Measurements from ENCODE around the gene SEMA3D. TPM values are rescaled to one million over a fixed set of nuclear protein-coding genes. Genes with fewer than 3 reads are reported as not detected.

The SEMA3D gene
- total and polyA plus RNA-seq, 9 donors = 0.75 to 6.1 (median 3.0) TPM

GRCh38 chr7:85196696-85197095 lies 9.8 kb upstream of the SEMA3D start:
- no peaks in the 10 kb centered on the region for H3K9me3 ChIP-seq
- intact Hi-C loops (cut with DNase I) = no loop called here

GRCh38 chr7:85191383-85191782 lies 4.5 kb upstream of the SEMA3D start:
- no peak for DNase-seq
- Histone ChIP-seq H3K27me3 (no peaks in the 10 kb centered on the region), H3K9me3 (no peaks in the 10 kb centered on the region), H3K27ac (no peak overlapping the region), H3K36me3 (no peaks in the 10 kb centered on the region), H3K4me1 (ENCODE audit: insufficient read depth) (no peaks in the 10 kb centered on the region), H3K4me3 (no peak overlapping the region)
- WGBS, 3 donors = 5 to 13% (median 7%) methylated on average over 1 of the region's 1 CpG
- TF ChIP-seq POLR2A (IDR thresholded peaks at IDR 0.05) = no peak
- TF ChIP-seq CTCF (IDR thresholded peaks at IDR 0.05) = peak in 1 of 3 donors; percentile 14
- no peak for TF ChIP-seq EP300 (IDR thresholded peaks at IDR 0.05)
- intact Hi-C loops (cut with DNase I) = loop anchor here in 1 of 4 donors (5.0 kb wide), 1 partner anchor 149 kb away; no protein-coding TSS in a partner anchor

More at GRCh38 chr7:85196696-85197095, 9.8 kb upstream of the SEMA3D start:
- H3K27me3 ChIP-seq = no peaks in the 10 kb centered on the region
- no peaks in the 10 kb centered on the region for H3K36me3 ChIP-seq
- H3K4me1 ChIP-seq (ENCODE audit: insufficient read depth) = no peaks in the 10 kb centered on the region
- DNase-seq = no peak
- no peak overlapping the region for H3K4me3 ChIP-seq
- TF ChIP-seq POLR2A (IDR thresholded peaks at IDR 0.05) = no peak
- no peak for TF ChIP-seq EP300 (IDR thresholded peaks at IDR 0.05)
- no peak for TF ChIP-seq CTCF (IDR thresholded peaks at IDR 0.05)
- no peak overlapping the region for H3K27ac ChIP-seq

GRCh38 chr7:85186083-85186520 lies 754 bp downstream of the SEMA3D start:
- peak in 4 of 5 donors; percentile 21 to 54 (median 32) for DNase-seq

GRCh38 chr7:85185424-85186082 lies 1.3 kb downstream of the SEMA3D start:
- H3K27ac ChIP-seq = peak overlapping the region in 1 of 2 donors; percentile 51
- no peaks in the 10 kb centered on the region for H3K9me3 ChIP-seq
- H3K4me1 ChIP-seq (ENCODE audit: insufficient read depth) = peaks cover 1% of the 10 kb centered on the region
- TF ChIP-seq POLR2A (IDR thresholded peaks at IDR 0.05) = no peak
- no peak for TF ChIP-seq CTCF (IDR thresholded peaks at IDR 0.05)
- no peak for TF ChIP-seq EP300 (IDR thresholded peaks at IDR 0.05)
- no peaks in the 10 kb centered on the region for H3K36me3 ChIP-seq
- 0 to 1% (median 0%) methylated on average over 39 of the region's 39 CpGs for WGBS, 3 donors
- no peaks in the 10 kb centered on the region for H3K27me3 ChIP-seq
- peak; percentile 20 to 52 (median 34) for DNase-seq
- intact Hi-C loops (cut with DNase I) = loop anchor here in 1 of 4 donors (10.0 kb wide), 2 partner anchors 111 to 141 kb away; no protein-coding TSS in a partner anchor
- peak overlapping the region; percentile 14 for H3K4me3 ChIP-seq

More at GRCh38 chr7:85186083-85186520, 754 bp downstream of the SEMA3D start:
- H3K4me3 ChIP-seq = peak overlapping the region; percentile 8
- peaks cover 1% of the 10 kb centered on the region for H3K4me1 ChIP-seq (ENCODE audit: insufficient read depth)
- no peak for TF ChIP-seq CTCF (IDR thresholded peaks at IDR 0.05)
- no peak for TF ChIP-seq EP300 (IDR thresholded peaks at IDR 0.05)
- TF ChIP-seq POLR2A (IDR thresholded peaks at IDR 0.05) = no peak
- no peaks in the 10 kb centered on the region for H3K27me3 ChIP-seq
- intact Hi-C loops (cut with DNase I) = loop anchor here in 1 of 4 donors (10.0 kb wide), 2 partner anchors 111 to 141 kb away; no protein-coding TSS in a partner anchor
- H3K9me3 ChIP-seq = no peaks in the 10 kb centered on the region
- WGBS, 3 donors = 0 to 1% (median 1%) methylated on average over 28 of the region's 28 CpGs
- no peaks in the 10 kb centered on the region for H3K36me3 ChIP-seq
- H3K27ac ChIP-seq = peak overlapping the region in 1 of 2 donors; percentile 51
